Skeletal muscle tissue (tissue), 4 donors: ENCODE data around the gene GJA10. TPM values are rescaled to one million over a fixed set of nuclear protein-coding genes. Genes with fewer than 3 reads are reported as not detected.
"Not testable (repeated sequence)": the region's sequence is repeated elsewhere in the genome, so short reads cannot be mapped to it uniquely, and the experiment has no call there.

Experiments used
- H3K27ac ChIP-seq: one replicate; pipeline ENCODE4 v1.7.0; 2013; ENCODE audit warnings: mild to moderate bottlenecking, low read depth, low read length, inconsistent platforms
- H3K27me3 ChIP-seq, 3 donors: one replicate each; pipeline ENCODE4 v1.7.0; 2013; ENCODE audit warnings: low read length in 3 of 3; ENCODE audit not compliant: control insufficient read depth in 3 of 3, insufficient read depth in 3 of 3
- H3K36me3 ChIP-seq, 3 donors: one replicate each; pipeline ENCODE4 v1.7.0; 2013; ENCODE audit warnings: low read length in 3 of 3; ENCODE audit not compliant: control insufficient read depth in 3 of 3, insufficient read depth in 3 of 3
- H3K4me1 ChIP-seq, 3 donors: one replicate each; pipeline ENCODE4 v1.7.0; 2013; ENCODE audit warnings: low read length in 3 of 3, mild to moderate bottlenecking in 3 of 3; ENCODE audit not compliant: control insufficient read depth in 3 of 3, insufficient read depth in 3 of 3
- H3K4me3 ChIP-seq, 3 donors: one replicate each; pipeline ENCODE4 v1.7.0; 2013; ENCODE audit warnings: low read length in 3 of 3
- H3K9ac ChIP-seq, 3 donors: one replicate each; pipeline ENCODE4 v1.7.0; 2013; ENCODE audit warnings: low read length in 3 of 3, mild to moderate bottlenecking in 3 of 3, moderate library complexity in 2 of 3, low read depth in 1 of 3
- H3K9me3 ChIP-seq, 3 donors: one replicate each; pipeline ENCODE4 v1.7.0; 2013; ENCODE audit warnings: low read length in 3 of 3; ENCODE audit not compliant: control insufficient read depth in 3 of 3
- total RNA-seq: library from RNA; depleted of rRNA; stranded (reverse); fragments of >200 nt; gene quantifications from one replicate; pipeline ENCODE4 v1.2.3, GENCODE V29; 2014
- donor health status: Osteomylitis.

Gene GJA10
- not detected for total RNA-seq

GRCh38 chr6:89894169-89894568 is at the start of gene GJA10:
TSS of gene GJA10 (plus strand) at chr6:89894469. CDS start at chr6:89894469, 0 bp downstream.
- no peaks in the 10 kb centered on the region for H3K36me3 ChIP-seq
- no peaks in the 10 kb centered on the region for H3K4me1 ChIP-seq
- H3K9me3 ChIP-seq = no peaks in the 10 kb centered on the region
- H3K4me3 ChIP-seq = no peak within 1 kb of the TSS
- peaks cover 5 to 8% (median 7%) of the 10 kb centered on the region in 3 donors for H3K27me3 ChIP-seq
- H3K27ac ChIP-seq = no peak within 1 kb of the TSS
- H3K9ac ChIP-seq = no peak within 1 kb of the TSS

GRCh38 chr6:89847513-89847912 is 46.8 kb upstream of the GJA10 start:
- H3K4me1 ChIP-seq, H3K4me3 ChIP-seq, H3K27ac ChIP-seq, H3K9me3 ChIP-seq, H3K27me3 ChIP-seq, H3K9ac ChIP-seq, H3K36me3 ChIP-seq: not testable (repeated sequence)

DNA sequence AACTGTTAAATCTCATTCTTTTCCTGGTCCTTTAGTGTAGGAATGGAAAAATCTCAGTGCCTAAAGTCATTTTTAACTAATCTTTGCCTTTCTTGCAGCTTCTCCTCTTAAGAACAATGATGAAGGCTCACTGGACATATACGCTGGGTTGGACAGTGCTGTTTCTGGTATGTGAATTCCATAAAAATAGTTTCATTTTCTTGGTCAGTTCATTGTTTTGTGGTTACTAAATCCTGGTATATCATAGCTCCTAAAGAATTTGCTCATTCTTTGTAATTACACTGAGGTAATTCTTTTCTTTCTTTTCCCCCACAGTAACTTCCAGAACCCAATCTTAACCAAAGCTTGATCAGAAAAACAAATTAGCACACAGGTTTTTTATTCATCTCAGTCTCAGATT is 41.2 kb upstream of the GJA10 start:
- no peak overlapping the region for H3K27ac ChIP-seq

DNA sequence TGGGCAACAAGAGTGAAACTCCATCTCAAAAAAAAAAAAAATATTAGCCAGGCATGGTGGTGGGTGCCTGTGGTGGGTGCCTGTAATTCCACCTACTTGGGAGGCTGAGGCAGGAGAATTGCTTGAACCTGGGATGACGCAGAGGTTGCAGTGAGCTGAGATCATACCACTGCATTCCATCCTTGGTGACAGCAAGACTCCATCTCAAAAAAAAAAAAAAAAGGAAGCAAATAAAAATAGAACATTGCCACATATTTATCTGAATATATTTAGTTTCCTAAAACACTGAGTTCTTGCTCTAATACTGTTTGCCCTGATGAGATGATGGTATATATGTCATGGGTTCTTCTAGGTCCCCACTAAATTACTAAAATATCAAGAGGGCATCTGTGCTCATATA is 36.2 kb upstream of the GJA10 start:
- H3K27me3 ChIP-seq = no peaks in the 10 kb centered on the region
- H3K9me3 ChIP-seq = no peaks in the 10 kb centered on the region
- no peak overlapping the region for H3K9ac ChIP-seq
- peaks cover 25 to 48% (median 48%) of the 10 kb centered on the region in 3 donors for H3K36me3 ChIP-seq
- no peaks in the 10 kb centered on the region for H3K4me1 ChIP-seq
- H3K4me3 ChIP-seq = no peak overlapping the region
- no peak overlapping the region for H3K27ac ChIP-seq

More for the DNA sequence above, 41.2 kb upstream of the GJA10 start:
- Histone ChIP-seq H3K4me3 (no peak overlapping the region), H3K27me3 (no peaks in the 10 kb centered on the region), H3K36me3 (peaks cover 15 to 20% (median 17%) of the 10 kb centered on the region in 3 donors), H3K9ac (no peak overlapping the region), H3K4me1 (no peaks in the 10 kb centered on the region), H3K9me3 (no peaks in the 10 kb centered on the region)

GRCh38 chr6:89859744-89860143 is 34.5 kb upstream of the GJA10 start:
- peaks cover 16 to 54% (median 54%) of the 10 kb centered on the region in 3 donors for H3K36me3 ChIP-seq

GRCh38 chr6:89862273-89862672 is 32.0 kb upstream of the GJA10 start:
- Histone ChIP-seq H3K27ac (no peak overlapping the region), H3K9ac (no peak overlapping the region), H3K27me3 (no peaks in the 10 kb centered on the region), H3K4me1 (no peaks in the 10 kb centered on the region), H3K36me3 (peaks cover 15 to 49% (median 47%) of the 10 kb centered on the region in 3 donors), H3K9me3 (no peaks in the 10 kb centered on the region), H3K4me3 (no peak overlapping the region)

More at GRCh38 chr6:89859744-89860143, 34.5 kb upstream of the GJA10 start:
- H3K27me3 ChIP-seq = no peaks in the 10 kb centered on the region
- no peak overlapping the region for H3K27ac ChIP-seq
- no peaks in the 10 kb centered on the region for H3K4me1 ChIP-seq
- H3K9me3 ChIP-seq = no peaks in the 10 kb centered on the region
- no peak overlapping the region for H3K4me3 ChIP-seq
- H3K9ac ChIP-seq = no peak overlapping the region

DNA sequence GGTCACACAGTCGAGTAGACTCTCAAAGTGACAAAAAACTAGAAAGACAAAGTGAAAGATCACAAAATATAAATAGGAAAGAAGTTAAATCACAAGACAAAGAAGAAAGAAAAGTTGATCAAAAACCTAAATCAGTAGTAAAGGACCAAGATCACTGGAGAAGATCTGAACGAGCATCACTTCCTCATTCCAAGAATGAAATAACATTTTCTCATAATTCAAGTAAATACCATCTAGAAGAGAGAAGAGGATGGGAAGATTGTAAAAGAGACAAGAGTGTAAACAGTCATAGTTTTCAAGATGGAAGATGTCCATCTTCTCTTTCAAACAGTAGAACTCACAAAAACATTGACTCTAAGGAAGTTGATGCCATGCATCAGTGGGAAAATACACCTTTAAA is 31.6 kb upstream of the GJA10 start:
- Histone ChIP-seq H3K27me3 (no peaks in the 10 kb centered on the region), H3K9me3 (no peaks in the 10 kb centered on the region), H3K9ac (no peak overlapping the region), H3K4me3 (no peak overlapping the region), H3K36me3 (peaks cover 14 to 49% (median 48%) of the 10 kb centered on the region in 3 donors), H3K27ac (no peak overlapping the region), H3K4me1 (no peaks in the 10 kb centered on the region)

- Histone ChIP-seq H3K27me3 (no peaks in the 10 kb centered on the region), H3K4me1 (no peaks in the 10 kb centered on the region), H3K9me3 (no peaks in the 10 kb centered on the region), H3K9ac (no peak overlapping the region), H3K4me3 (no peak overlapping the region), H3K36me3 (peaks cover 14 to 40% (median 36%) of the 10 kb centered on the region in 3 donors), H3K27ac (no peak overlapping the region)
Measured at GRCh38 chr6:89866024-89866678, 28.1 kb upstream of the GJA10 start.

DNA sequence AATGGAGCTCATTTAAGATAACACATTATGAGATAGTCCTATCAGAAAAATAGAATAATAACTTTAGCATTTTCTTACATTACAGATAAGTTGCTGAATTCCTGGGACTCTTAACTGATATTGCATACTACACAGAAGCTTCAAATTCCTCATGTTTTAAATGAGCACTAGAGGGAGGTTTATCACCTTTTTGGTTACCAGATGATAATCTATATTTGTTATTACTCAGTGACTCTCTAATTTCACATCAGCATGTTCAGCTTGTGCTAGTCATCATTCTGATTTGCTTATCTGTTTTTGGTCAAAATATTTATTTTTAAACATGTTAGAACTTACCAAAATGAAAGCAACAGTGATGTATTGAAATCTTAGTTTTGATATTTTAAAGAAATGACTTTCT is 20.5 kb upstream of the GJA10 start:
- H3K36me3 ChIP-seq = peaks cover 5 to 19% (median 8%) of the 10 kb centered on the region in 3 donors

DNA sequence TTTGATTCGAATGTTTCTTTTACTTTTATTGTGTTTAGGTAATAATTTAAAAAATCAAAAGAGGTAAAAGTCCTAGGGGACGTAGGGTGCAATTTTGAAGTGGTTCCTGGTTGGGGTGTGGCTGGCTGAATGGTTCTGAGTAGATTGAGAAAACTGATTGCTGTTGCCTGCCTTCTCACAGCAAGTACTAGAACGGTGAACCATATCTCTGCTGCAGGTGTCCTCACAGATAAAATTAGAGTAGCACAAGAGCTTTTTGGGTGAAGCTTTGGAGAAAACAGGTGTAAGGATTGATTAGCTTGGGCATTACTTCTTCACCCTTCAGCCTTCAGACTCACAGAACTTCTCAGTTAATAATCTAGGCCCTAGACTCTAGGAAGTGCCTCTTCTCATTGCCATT is 19.8 kb upstream of the GJA10 start:
- H3K27ac ChIP-seq = no peak overlapping the region
- H3K9me3 ChIP-seq = no peaks in the 10 kb centered on the region
- no peaks in the 10 kb centered on the region for H3K27me3 ChIP-seq
- peaks cover 5 to 19% (median 8%) of the 10 kb centered on the region in 3 donors for H3K36me3 ChIP-seq
- no peaks in the 10 kb centered on the region for H3K4me1 ChIP-seq
- H3K4me3 ChIP-seq = no peak overlapping the region
- H3K9ac ChIP-seq = no peak overlapping the region

More for the DNA sequence above, 20.5 kb upstream of the GJA10 start:
- no peaks in the 10 kb centered on the region for H3K4me1 ChIP-seq
- no peak overlapping the region for H3K4me3 ChIP-seq
- no peaks in the 10 kb centered on the region for H3K27me3 ChIP-seq
- H3K9ac ChIP-seq = no peak overlapping the region
- no peaks in the 10 kb centered on the region for H3K9me3 ChIP-seq
- H3K27ac ChIP-seq = no peak overlapping the region
